ENCODE results near the gene BRSK2. TPM values are rescaled to one million over a fixed set of nuclear protein-coding genes. Genes with fewer than 3 reads are reported as not detected.
A peak's percentile ranks its signal among the peaks of the same experiment; 100 is the strongest.

The BRSK2 gene
- total RNA-seq, 1 donor from 2014 or later = 49.2 TPM

GRCh38 chr11:1445741-1446445 lies 56.2 kb downstream of the BRSK2 start:
- H3K4me3 Mint-ChIP-seq (ENCODE audit: low read depth) = no peak overlapping the region
- peaks cover 1% of the 10 kb centered on the region for H3K36me3 Mint-ChIP-seq (ENCODE audit: insufficient read depth)
- H3K27ac Mint-ChIP-seq = no peak overlapping the region
- no peaks in the 10 kb centered on the region for H3K9me3 Mint-ChIP-seq (ENCODE audit: low read depth)
- no peaks in the 10 kb centered on the region for H3K4me1 Mint-ChIP-seq (ENCODE audit: low read depth)
- no peaks in the 10 kb centered on the region for H3K27me3 Mint-ChIP-seq
- TF ChIP-seq CTCF (IDR thresholded peaks at IDR 0.05; ENCODE audit: unreplicated experiment) = no peak
- DNase-seq (ENCODE audit: low spot score, unreplicated experiment) = no peak

- DNase-seq (ENCODE audit: low spot score, unreplicated experiment) = no peak
- Mint-ChIP-seq H3K27me3 (no peaks in the 10 kb centered on the region), H3K27ac (no peak overlapping the region), H3K36me3 (ENCODE audit: insufficient read depth) (peaks cover 1% of the 10 kb centered on the region), H3K4me3 (ENCODE audit: low read depth) (no peak overlapping the region), H3K4me1 (ENCODE audit: low read depth) (no peaks in the 10 kb centered on the region), H3K9me3 (ENCODE audit: low read depth) (no peaks in the 10 kb centered on the region)
- no peak for TF ChIP-seq CTCF (IDR thresholded peaks at IDR 0.05; ENCODE audit: unreplicated experiment)
Measured at GRCh38 chr11:1446623-1447022, 56.9 kb downstream of the BRSK2 start.

- Mint-ChIP-seq H3K36me3 (ENCODE audit: insufficient read depth) (peaks cover 1% of the 10 kb centered on the region), H3K9me3 (ENCODE audit: low read depth) (no peaks in the 10 kb centered on the region), H3K4me1 (ENCODE audit: low read depth) (no peaks in the 10 kb centered on the region), H3K27me3 (no peaks in the 10 kb centered on the region), H3K27ac (no peak overlapping the region), H3K4me3 (ENCODE audit: low read depth) (no peak overlapping the region)
- DNase-seq (ENCODE audit: low spot score, unreplicated experiment) = no peak
- TF ChIP-seq CTCF (IDR thresholded peaks at IDR 0.05; ENCODE audit: unreplicated experiment) = no peak
Measured at GRCh38 chr11:1447845-1448825, 58.4 kb downstream of the BRSK2 start.

- no peak for DNase-seq (ENCODE audit: low spot score, unreplicated experiment)
- Mint-ChIP-seq H3K4me1 (ENCODE audit: low read depth) (no peaks in the 10 kb centered on the region), H3K27ac (no peak overlapping the region), H3K27me3 (no peaks in the 10 kb centered on the region), H3K36me3 (ENCODE audit: insufficient read depth) (peaks cover 1% of the 10 kb centered on the region), H3K9me3 (ENCODE audit: low read depth) (no peaks in the 10 kb centered on the region), H3K4me3 (ENCODE audit: low read depth) (no peak overlapping the region)
- TF ChIP-seq CTCF (IDR thresholded peaks at IDR 0.05; ENCODE audit: unreplicated experiment) = no peak
Measured at GRCh38 chr11:1448882-1449281, 59.1 kb downstream of the BRSK2 start.

GRCh38 chr11:1449490-1450243 lies 59.9 kb downstream of the BRSK2 start:
- Mint-ChIP-seq H3K9me3 (ENCODE audit: low read depth) (no peaks in the 10 kb centered on the region), H3K4me3 (ENCODE audit: low read depth) (no peak overlapping the region), H3K4me1 (ENCODE audit: low read depth) (no peaks in the 10 kb centered on the region), H3K27me3 (no peaks in the 10 kb centered on the region), H3K27ac (peak overlapping the region; percentile 41), H3K36me3 (ENCODE audit: insufficient read depth) (peaks cover 1% of the 10 kb centered on the region)
- no peak for TF ChIP-seq CTCF (IDR thresholded peaks at IDR 0.05; ENCODE audit: unreplicated experiment)
- no peak for DNase-seq (ENCODE audit: low spot score, unreplicated experiment)

Data from progenitor cell of endocrine pancreas (in vitro differentiated cells).